Brain pericyte (primary cell): Measurements from ENCODE around the gene ZDHHC7.

Experiments
- DNase-seq: peaks from one replicate; pipeline ENCODE4 v3.0.0-alpha.2; 2012; ENCODE audit warnings: low read depth, low spot score

The ZDHHC7 gene

GRCh38 chr16:84996365-84996764 lies 15.0 kb downstream of the ZDHHC7 start:
- no peak for DNase-seq

DNA sequence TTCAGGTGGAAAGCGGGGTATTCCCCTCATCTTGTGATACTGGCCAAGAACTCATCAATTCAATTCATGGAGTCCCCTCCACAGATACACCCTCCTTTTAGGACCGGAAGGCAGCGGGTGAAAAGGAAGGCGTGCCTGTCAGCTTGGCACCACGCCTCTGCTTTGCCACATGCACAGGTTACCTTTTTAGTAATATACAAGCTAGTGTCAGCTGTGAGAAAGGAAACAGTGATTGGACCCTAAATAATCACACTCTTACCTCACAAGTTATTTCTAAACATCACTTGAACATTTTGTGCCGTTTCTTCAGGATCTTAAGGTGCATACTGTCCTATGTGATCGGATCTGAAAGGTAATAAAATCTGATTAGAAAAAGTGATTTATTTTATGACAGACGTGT lies 15.7 kb downstream of the ZDHHC7 start:
- DNase-seq: no peak

GRCh38 chr16:84993926-84994325 lies 17.4 kb downstream of the ZDHHC7 start:
- DNase-seq: no peak

DNA sequence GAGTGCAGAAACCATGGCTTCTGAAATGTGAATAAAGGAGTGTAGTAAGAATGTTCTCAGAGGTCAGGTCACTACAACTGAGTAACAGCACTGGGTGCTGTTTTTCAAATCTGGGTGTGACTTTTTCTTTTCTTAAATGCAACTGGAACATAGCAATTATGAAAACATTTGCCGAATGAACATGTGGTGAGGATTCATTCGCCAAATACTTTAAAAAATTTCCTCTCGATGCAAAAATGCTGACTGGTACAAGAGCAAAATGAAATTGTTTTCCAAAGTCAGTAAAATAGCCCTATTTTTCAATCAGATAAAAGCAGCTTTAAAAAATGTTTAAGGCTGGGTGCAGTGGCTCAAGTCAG lies 18.6 kb downstream of the ZDHHC7 start:
- no peak for DNase-seq

- DNase-seq: no peak
These were observed 20.6 kb downstream of the ZDHHC7 start for GRCh38 chr16:84990782-84991181.

- DNase-seq: no peak
These were observed 21.4 kb downstream of the ZDHHC7 start for GRCh38 chr16:84989749-84990620.

DNA sequence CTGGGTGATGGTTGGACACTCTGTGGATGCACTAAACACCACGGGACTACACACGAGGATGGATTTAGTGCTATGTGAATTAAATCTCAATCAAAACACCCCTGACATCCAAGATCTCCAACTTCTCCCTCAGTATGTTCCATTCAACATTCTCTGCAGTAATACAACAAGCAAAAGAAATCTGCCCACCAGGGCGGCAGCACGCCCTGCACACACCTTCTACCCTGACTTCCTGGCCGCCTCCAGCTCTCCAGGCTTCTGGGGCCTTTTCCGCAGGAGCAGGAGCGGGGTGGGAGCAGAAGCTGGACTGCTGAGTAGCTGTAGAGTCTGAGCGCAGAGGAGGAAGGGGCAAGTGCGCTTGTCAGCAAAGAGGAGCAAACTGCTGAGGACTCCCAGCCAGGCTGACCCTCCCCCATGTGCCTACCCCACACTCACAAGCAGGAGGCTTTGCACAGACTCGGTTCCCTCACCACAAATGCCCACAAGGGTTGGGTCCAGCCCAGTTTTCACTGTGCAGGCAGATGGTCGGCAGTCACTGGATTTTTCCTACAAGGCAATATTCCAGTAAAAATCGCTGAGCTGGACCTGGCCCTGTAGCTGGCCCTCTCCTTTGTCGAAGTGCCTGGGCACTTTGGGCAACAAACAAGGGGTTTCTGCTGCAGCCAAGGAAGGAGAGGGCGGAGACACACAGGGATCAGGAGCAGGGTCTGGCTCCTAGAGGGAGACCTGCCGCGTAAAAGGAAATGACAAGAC lies 22.8 kb downstream of the ZDHHC7 start:
- no peak for DNase-seq

GRCh38 chr16:84986879-84987278 lies 24.5 kb downstream of the ZDHHC7 start:
- DNase-seq: no peak

DNA sequence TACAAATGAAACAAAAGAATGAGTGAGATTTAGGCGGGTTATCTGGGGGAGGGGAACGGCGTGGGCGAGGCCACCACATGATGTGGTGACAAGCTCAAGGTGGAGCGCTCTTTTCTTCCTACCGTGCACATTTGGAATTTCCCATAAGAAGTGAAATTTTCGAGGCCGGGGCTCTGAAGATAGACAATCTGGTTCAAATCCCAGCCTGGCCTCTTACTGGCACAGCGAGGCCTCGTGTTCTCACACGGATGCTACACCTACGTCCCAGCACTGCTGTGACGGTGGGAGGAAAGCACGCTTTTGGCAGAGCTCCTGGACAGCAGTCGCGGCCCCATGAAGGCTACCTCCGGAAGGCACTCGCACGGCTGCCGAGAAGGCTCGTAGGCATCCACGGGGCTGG lies 25.2 kb downstream of the ZDHHC7 start:
- no peak for DNase-seq

- no peak for DNase-seq
These were observed 26.0 kb downstream of the ZDHHC7 start for GRCh38 chr16:84985079-84986065.

DNA sequence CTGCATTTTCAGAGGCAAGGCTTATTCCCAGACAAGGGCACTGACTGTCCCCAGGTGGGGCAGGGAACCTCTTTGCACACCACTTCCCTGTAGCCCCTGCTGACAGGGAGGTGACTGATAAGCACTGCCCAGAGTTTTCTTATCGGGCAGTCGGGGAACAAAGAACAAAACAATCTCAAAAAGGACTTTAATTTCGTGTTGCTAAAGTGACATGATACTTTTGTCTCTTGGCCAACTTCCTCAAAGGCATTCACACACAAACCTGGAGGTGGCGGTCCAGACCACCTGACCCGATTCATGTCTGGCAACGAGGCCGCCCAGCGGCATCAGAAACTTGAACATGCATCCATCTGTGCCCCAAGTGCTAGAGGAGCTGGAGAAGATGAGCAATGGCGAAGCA lies 28.9 kb downstream of the ZDHHC7 start:
- no peak for DNase-seq

- DNase-seq: no peak
These were observed 31.8 kb downstream of the ZDHHC7 start for GRCh38 chr16:84979516-84979915.

DNA sequence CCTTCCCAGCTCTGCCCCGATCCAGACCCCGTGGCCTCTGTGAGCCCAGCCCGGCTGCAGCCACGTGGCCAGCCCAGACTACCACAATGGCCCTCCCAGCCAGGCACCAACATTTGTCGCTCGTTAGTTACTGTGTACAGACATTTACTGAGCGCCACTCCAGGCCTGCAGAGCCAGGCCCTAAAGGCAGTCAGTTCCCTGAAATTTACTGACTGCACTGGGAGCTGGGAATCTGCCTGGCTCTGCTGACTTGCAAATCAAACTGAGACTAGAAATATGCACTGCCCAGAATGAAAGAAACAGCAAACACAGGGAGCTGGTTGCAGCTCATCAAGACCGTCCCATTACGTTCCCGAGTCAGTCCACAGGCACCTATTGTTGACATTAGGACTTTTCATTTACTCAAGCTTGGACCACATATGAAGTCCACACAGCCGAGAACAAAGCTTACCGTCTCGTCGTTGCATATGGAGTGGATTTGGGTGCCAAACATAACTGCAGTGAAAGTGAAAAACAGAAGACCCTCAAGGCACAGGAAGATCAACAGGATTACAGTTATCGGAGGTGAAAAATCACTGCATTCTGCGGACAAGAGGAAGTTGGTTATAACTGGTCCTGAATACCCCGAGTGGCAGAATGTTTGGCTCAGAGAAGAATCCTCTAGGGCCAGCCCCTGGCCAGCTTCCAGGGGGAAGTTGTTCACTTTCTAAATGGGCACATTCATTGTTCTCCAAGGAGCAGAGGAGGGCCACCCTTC lies 34.5 kb downstream of the ZDHHC7 start:
- DNase-seq: no peak

- no peak for DNase-seq
These were observed 35.8 kb downstream of the ZDHHC7 start for GRCh38 chr16:84975522-84975921.

DNA sequence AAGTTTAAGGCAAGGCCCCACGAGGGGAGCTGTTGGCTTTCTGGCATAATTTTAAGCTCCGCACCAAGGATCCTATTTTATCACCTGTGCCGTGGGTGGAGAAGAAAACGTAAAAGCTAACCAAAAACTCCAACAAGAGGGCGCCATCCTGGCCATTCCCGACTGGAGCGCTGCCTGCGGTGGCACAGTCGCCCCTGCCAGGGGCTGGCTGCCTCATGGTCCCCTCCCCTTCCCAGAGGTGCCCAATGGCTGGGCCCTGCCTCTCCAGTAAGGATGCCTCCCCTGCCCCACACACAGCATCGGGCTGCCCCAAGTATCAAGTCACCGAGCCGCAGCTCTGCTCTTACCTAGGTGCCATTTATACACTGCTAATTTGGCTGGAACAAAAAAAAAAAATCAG lies 36.3 kb downstream of the ZDHHC7 start:
- no peak for DNase-seq

- DNase-seq: no peak
These were observed 37.4 kb downstream of the ZDHHC7 start for GRCh38 chr16:84973776-84974523.

- DNase-seq: no peak
These were observed 38.1 kb downstream of the ZDHHC7 start for GRCh38 chr16:84973236-84973635.

GRCh38 chr16:84970447-84971127 lies 40.7 kb downstream of the ZDHHC7 start:
- no peak for DNase-seq

- no peak for DNase-seq
These were observed 43.5 kb downstream of the ZDHHC7 start for GRCh38 chr16:84967828-84968227.
